G401.6 (cell line): ENCODE results near the gene SORL1-AS1.

Source experiments
- FAIRE-seq: peaks from 2 replicates; lab custom pipeline; 2012; peaks lifted over from hg19 to GRCh38; lab: Jason Lieb, UNC

SORL1-AS1 gene

DNA sequence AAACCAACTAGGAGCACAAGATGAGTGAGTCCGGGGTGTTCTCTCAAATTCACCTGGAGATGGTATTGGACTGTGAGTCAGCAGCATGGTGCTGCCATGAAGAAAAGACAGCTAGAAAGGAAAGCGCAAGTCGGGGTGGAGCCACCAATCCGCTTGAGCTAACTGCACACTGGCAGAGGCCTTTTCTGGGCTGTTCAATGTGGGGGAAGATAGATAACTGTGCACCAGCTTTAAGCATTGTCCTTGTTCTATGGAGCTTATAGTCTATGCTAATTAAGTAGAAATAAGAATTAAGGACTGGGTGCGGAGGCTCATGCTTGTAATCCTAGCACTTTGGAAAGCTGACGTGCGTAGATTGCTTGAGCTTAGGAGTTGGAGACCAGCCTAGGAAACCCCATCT, 21.9 kb upstream of the SORL1-AS1 start:
- FAIRE-seq = no peak

DNA sequence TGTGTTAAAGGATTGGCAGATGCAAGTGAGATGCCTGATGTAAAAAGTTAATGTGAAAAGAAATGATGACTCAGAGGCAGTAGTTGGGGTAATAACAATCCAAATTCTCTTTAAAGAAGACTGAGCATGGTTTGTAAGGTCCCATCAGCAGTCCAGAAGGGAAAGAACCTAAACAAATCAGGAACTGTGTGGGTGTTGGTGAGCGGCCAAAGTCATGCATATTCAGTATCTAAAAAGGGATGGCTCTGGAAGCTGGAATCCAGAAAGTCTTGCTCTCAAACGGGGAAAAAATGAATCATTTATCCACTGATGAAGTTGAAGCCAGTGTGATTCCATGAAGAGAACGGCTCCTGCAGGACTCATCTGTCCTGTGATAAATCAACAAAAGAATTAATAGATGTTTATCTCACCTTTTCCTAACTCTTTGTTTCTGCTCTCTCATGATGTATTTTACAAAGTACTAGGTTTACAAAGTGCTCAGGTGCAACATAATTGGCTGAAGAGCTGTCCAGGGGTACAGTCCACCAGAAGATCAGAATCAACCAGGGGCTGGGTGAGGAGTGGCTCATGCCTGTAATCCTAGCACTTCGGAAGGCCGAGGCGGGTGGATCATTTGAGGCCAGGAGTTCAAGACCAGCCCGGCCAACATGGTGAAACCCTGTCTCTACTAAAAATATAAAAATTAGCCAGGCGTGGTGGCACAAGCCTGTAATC, 20.5 kb upstream of the SORL1-AS1 start:
- no peak for FAIRE-seq

DNA sequence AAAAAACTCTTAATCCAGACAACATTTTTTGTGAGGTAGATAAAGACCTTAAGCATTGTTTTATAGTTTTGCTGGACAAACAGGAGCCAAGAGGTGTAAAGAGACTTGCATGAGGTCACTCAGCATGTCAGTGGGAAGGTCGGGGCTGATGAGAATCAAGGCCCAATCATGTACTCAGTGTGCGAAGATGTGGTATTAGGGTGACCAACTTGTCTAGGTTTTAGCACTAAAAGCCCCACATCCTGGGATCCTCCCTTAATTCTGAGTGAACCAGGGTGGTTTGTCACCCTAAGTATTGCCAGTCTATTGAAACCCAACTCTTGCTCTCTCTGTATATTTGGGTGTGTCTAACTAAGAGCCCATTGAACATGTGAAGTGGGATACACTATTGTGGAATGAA, 19.5 kb upstream of the SORL1-AS1 start:
- no peak for FAIRE-seq

GRCh38 chr11:121471167-121471566, 18.4 kb upstream of the SORL1-AS1 start:
- no peak for FAIRE-seq

DNA sequence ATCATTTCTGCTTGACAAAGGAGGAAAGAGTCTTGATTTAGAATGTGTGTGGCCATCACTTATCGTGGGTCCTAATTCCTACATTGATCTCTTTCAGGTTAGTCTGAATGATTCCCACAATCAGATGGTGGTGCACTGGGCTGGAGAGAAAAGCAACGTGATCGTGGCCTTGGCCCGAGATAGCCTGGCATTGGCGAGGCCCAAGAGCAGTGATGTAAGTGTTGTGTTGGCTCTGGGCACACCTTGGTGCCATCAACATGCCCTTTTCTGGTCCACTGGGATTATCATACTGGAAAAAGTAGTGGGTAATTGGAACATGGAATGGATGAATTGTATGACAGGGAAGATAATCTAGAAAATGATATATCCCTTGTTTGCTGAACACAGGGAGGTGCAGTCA, 17.1 kb upstream of the SORL1-AS1 start:
- FAIRE-seq = no peak

- FAIRE-seq = no peak
Measured at GRCh38 chr11:121467965-121468364, 15.2 kb upstream of the SORL1-AS1 start.

DNA sequence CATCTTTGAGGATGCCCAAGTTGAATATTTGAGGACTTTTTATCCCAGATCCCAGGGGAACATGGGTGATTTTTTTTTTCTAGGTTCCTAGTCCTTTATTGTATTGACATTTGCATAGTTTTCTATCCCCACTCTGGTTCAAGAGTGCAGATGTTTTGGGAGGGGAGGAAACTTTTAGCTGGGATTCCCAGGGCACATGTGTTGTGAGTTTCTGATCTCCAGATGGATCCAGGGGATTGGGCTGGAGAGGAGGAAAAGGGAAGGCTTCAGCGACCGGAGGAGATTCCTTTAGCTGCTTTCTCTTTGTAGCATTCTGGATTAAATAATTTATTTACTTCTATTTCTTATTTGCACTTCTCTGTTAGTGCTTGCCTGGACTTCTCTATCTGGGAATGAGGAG, 14.7 kb upstream of the SORL1-AS1 start:
- no peak for FAIRE-seq

- FAIRE-seq = no peak
Measured at GRCh38 chr11:121466063-121466794, 13.5 kb upstream of the SORL1-AS1 start.

DNA sequence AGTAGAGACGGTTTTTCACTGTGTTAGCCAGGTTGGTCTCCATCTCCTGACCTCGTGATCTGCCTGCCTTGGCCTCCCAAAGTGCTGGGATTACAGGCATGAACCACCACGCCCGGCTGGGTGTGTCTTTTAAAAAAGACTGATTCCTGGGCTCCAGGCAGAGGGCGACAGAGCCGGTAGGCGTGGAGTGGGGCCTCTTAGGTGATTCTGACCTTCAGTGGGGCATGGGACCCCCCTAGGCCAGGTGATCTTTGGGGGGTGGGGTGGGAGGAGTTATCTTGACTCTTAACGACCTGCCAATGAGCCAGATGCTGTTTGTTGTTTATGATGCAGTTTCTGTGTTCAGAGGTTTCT, 12.9 kb upstream of the SORL1-AS1 start:
- no peak for FAIRE-seq

DNA sequence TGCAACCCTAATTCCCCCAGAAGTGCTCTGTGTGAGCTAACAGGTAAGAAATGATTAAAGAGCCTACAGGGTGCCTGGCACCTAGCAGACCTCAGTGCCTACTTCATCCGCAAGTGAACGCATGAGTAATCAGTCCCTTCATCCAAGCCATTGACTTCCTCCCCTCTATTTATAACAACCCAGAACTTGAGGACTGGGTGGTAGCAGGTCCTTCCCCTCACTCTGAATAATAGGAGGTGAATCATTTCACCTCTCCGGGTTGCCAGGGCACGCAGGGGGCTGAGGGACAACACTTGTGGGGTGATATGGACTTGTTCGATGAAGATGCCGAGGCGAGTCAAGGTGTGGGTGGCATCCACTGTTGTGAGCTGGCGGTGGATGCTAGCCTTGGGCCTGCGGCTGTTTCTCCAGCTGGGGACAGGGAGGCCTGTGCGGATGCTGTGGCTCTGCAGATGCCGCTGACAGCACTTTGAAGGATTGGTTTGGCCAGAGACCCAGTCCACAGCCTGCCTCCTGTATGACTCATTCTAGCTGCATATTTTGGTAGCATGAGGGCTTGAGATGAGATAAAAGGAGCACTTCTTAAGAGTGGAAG, 11.7 kb upstream of the SORL1-AS1 start:
- no peak for FAIRE-seq

GRCh38 chr11:121463689-121464335, 11.0 kb upstream of the SORL1-AS1 start:
- no peak for FAIRE-seq

GRCh38 chr11:121461843-121462242, 9.1 kb upstream of the SORL1-AS1 start:
- no peak for FAIRE-seq

GRCh38 chr11:121460941-121461514, 8.3 kb upstream of the SORL1-AS1 start:
- FAIRE-seq = no peak

DNA sequence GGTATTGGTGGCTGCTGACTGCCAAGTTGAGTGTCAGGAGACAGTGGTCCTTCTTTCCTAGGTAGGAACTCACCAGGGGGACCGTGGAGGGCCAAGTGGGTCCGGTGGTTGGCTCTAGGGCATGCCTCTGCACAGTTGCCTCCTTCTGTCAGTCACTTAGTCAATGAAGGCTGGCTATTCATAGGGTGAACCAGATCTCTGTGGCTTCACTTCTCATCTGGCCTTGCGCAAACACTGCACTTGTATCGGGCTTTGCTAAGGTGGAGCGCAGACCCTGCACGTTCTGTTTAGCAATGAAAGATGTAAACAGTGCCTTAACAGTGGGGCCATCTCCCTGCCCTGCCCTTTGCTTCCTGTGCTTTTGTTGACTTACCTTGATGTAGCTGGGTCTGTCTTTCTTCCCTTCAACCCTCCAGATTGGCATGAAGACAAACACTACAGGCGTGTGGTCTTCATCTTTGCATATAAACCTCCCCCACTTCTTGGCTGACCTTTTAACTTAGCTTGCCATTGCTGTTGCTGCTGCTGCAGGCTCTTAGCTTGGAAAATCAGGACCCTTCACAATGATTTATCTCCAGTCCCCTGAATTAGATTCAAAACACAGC, 6.7 kb upstream of the SORL1-AS1 start:
- no peak for FAIRE-seq

DNA sequence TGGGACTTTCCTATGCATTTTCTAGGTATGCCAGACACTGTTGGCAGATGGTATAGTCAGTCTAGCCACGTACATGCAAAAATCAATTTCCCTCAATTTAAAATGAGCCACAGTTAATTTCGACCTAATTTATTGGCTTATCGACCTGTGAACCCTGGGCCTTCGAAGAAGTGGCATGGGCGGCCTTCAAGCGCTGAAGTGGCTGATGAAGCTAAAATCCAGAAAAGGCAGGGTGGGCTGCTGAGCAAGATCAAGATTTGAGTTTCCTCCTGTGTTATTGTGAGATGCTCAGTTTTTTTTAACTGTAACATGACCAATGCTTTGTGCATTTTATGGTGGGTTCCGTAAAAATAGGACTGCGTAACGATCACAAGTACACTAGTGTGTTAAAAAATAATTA, 5.8 kb upstream of the SORL1-AS1 start:
- no peak for FAIRE-seq

GRCh38 chr11:121456816-121457431, 4.2 kb upstream of the SORL1-AS1 start:
- FAIRE-seq = no peak

- no peak for FAIRE-seq
Measured at GRCh38 chr11:121456151-121456550, 3.4 kb upstream of the SORL1-AS1 start.

- FAIRE-seq = no peak
Measured at GRCh38 chr11:121455115-121455514, 2.3 kb upstream of the SORL1-AS1 start.

- FAIRE-seq = no peak
Measured at GRCh38 chr11:121453589-121454299, 977 bp upstream of the SORL1-AS1 start.

DNA sequence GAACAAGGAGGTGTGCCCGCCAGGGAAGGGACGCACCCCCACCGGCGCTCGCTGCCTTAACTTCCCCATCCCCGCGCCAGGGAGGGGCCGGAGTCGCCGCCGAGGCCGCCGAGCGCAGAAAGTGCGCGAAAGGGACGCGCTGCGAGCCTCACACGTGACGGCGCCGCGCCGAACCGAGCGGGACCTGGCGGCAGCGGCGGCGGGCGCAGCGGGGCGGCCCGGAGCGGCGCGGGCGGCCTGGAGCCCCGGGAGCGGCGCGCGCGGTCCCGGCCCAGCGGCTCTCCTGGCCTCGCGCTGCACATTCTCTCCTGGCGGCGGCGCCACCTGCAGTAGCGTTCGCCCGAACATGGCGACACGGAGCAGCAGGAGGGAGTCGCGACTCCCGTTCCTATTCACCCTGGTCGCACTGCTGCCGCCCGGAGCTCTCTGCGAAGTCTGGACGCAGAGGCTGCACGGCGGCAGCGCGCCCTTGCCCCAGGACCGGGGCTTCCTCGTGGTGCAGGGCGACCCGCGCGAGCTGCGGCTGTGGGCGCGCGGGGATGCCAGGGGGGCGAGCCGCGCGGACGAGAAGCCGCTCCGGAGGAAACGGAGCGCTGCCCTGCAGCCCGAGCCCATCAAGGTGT, 670 bp downstream of the SORL1-AS1 start, which contains the start of gene SORL1:
SORL1 (plus strand) TSS at position 329 of the 623 bp plus-strand sequence; CDS start at position 347, 18 bp downstream.
- FAIRE-seq = no peak
